Fibroblast of lung (primary cell): ENCODE measurements around the gene IPO5. TPM values are rescaled to one million over a fixed set of nuclear protein-coding genes. Genes with fewer than 3 reads are reported as not detected.
"Not testable (repeated sequence)": the region's sequence is repeated elsewhere in the genome, so short reads cannot be mapped to it uniquely, and the experiment has no call there.

Experiments used
- DNase-seq, 2 donors: peaks; one replicate each; pipeline versions ENCODE4 v3.0.0 to v3.0.0-alpha.2; 2010; ENCODE audit warnings: low read depth in 2 of 2
- H2AFZ ChIP-seq: 2 replicates; pipeline ENCODE4 v1.5.1; 2012; ENCODE audit warnings: low read length, control low read depth, inconsistent platforms
- H3K27ac ChIP-seq: 2 replicates; pipeline ENCODE4 v1.5.1; 2011; ENCODE audit warnings: low read length, control low read depth; ENCODE audit not compliant: insufficient read depth
- H3K27me3 ChIP-seq: 2 replicates; pipeline ENCODE4 v1.5.1; 2011; ENCODE audit warnings: mild to moderate bottlenecking, low read length; ENCODE audit not compliant: control insufficient read depth, insufficient read depth
- H3K36me3 ChIP-seq: 2 replicates; pipeline ENCODE4 v1.5.1; 2011; ENCODE audit warnings: low read length; ENCODE audit not compliant: control insufficient read depth, insufficient read depth
- H3K4me1 ChIP-seq: 2 replicates; pipeline ENCODE4 v1.5.1; 2011; ENCODE audit warnings: low read length; ENCODE audit not compliant: control insufficient read depth, insufficient read depth; ENCODE audit errors: extremely low read depth
- H3K4me2 ChIP-seq: 2 replicates; pipeline ENCODE4 v1.5.1; 2011; ENCODE audit warnings: low read length, control low read depth; ENCODE audit not compliant: insufficient read depth; ENCODE audit errors: extremely low read depth
- H3K4me3 ChIP-seq, 4 experiments: fragments of 200-600 bp in 1 of 4; sonication (generic) in 1 of 4; replicated peaks in 1 of 4; 2 replicates each; pipeline ENCODE4 v1.5.1; 2011 to 2016; ENCODE audit warnings: low read length in 4 of 4, low read depth in 3 of 4, mild to moderate bottlenecking in 3 of 4, control low read depth in 2 of 4, inconsistent platforms in 1 of 4, mixed read lengths in 1 of 4; ENCODE audit not compliant: insufficient read depth in 1 of 4; ENCODE audit errors: control extremely low read depth in 1 of 4
- H3K79me2 ChIP-seq: 2 replicates; pipeline ENCODE4 v1.5.1; 2012; ENCODE audit warnings: mild to moderate bottlenecking, low read length, inconsistent platforms; ENCODE audit not compliant: control insufficient read depth, insufficient read depth
- H3K9ac ChIP-seq: 2 replicates; pipeline ENCODE4 v1.5.1; 2011; ENCODE audit warnings: mild to moderate bottlenecking, low read length, control low read depth; ENCODE audit not compliant: insufficient read depth
- H3K9me3 ChIP-seq: 2 replicates; pipeline ENCODE4 v1.5.1; 2012; ENCODE audit warnings: low read depth, low read length; ENCODE audit not compliant: control insufficient read depth, insufficient read depth
- H4K20me1 ChIP-seq: 2 replicates; pipeline ENCODE4 v1.5.1; 2011; ENCODE audit warnings: low read length; ENCODE audit not compliant: control insufficient read depth, insufficient read depth; ENCODE audit errors: extremely low read depth
- EZH2 ChIP-seq: IDR thresholded peaks from 2 replicates; pipeline ENCODE4 v1.5.1; 2012; ENCODE audit warnings: low read length, control low read depth, mild to moderate bottlenecking; ENCODE audit errors: missing control alignments
- polyA plus RNA-seq, 2 donors: library from polyadenylated mRNA; depleted of rRNA in 1 of 2; stranded (reverse) in 1 of 2; unstranded in 1 of 2; fragments of >200 nt; gene quantifications; 2 replicates each; pipeline ENCODE4 v1.2.1, GENCODE V29; 2011 to 2012; ENCODE audit warnings: missing spikeins in 1 of 2
- total RNA-seq: library from RNA; depleted of rRNA; stranded (reverse); fragments of >200 nt; gene quantifications from 2 replicates; pipeline ENCODE4 v1.2.1, GENCODE V29; 2014
- TF ChIP-seq, protein P1 (sequence below), 2 donors: IDR thresholded peaks in 1 of 2; conservative IDR thresholded peaks in 1 of 2; 1 replicate in 1 of 2; 2 replicates in 1 of 2; pipeline ENCODE4 v1.5.1; 2011 to 2012; ENCODE audit warnings: low read length in 2 of 2, control low read depth in 1 of 2, inconsistent platforms in 1 of 2, low read depth in 1 of 2, mild to moderate bottlenecking in 1 of 2

The IPO5 gene
- total and polyA plus RNA-seq, 2 donors (not counting 1 experiment from before 2014, with no cell fraction given) = 152 to 240 TPM

DNA sequence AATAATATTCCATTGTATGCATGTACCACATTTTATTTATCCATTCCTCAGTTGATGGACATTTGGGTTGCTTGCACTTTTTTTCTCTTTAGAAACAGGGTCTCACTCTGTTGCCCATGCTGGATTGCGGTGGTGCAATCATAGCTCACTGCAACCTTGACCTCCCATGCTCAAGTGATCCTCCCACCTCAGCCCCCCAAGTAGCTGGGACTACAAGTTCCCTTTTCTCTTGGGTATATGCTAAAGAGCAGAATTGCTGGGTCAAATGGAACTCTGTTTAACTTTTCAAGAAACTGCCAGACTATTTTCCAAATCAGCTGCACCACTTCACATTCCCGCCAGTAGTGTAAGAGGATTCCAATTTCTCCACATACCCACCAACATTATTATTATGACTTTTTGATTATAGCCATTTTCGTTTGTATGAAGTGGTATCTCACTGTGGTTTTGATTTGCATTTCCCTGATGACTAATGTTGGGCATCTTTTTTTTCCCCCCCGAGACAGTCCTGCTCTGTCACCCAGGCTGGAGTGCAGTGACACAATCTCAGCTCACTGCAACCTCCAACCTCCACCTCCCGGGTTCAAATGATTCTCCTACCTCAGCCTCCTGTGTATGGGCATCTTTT is 7.6 kb upstream of the IPO5 start:
- Histone ChIP-seq H3K4me1 (peaks cover 6% of the 10 kb centered on the region), H3K9me3 (no peaks in the 10 kb centered on the region), H3K36me3 (no peaks in the 10 kb centered on the region), H3K4me3 (no peak overlapping the region), H3K4me2 (no peak overlapping the region), H3K79me2 (no peaks in the 10 kb centered on the region), H3K27me3 (no peaks in the 10 kb centered on the region), H3K9ac (no peak overlapping the region), H3K27ac (no peak overlapping the region), H4K20me1 (no peaks in the 10 kb centered on the region), H2AFZ (no peak overlapping the region)
- no peak for TF ChIP-seq EZH2
- TF ChIP-seq, protein P1, sequence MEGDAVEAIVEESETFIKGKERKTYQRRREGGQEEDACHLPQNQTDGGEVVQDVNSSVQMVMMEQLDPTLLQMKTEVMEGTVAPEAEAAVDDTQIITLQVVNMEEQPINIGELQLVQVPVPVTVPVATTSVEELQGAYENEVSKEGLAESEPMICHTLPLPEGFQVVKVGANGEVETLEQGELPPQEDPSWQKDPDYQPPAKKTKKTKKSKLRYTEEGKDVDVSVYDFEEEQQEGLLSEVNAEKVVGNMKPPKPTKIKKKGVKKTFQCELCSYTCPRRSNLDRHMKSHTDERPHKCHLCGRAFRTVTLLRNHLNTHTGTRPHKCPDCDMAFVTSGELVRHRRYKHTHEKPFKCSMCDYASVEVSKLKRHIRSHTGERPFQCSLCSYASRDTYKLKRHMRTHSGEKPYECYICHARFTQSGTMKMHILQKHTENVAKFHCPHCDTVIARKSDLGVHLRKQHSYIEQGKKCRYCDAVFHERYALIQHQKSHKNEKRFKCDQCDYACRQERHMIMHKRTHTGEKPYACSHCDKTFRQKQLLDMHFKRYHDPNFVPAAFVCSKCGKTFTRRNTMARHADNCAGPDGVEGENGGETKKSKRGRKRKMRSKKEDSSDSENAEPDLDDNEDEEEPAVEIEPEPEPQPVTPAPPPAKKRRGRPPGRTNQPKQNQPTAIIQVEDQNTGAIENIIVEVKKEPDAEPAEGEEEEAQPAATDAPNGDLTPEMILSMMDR (conservative IDR thresholded peaks at IDR 0.05 in 1 of 2, IDR thresholded peaks at IDR 0.05 in 1 of 2; ENCODE audit: low read depth in 1 of 2, low read length in 2 of 2) = no peak
- peak in 1 of 2 donors; percentile 59 for DNase-seq

DNA sequence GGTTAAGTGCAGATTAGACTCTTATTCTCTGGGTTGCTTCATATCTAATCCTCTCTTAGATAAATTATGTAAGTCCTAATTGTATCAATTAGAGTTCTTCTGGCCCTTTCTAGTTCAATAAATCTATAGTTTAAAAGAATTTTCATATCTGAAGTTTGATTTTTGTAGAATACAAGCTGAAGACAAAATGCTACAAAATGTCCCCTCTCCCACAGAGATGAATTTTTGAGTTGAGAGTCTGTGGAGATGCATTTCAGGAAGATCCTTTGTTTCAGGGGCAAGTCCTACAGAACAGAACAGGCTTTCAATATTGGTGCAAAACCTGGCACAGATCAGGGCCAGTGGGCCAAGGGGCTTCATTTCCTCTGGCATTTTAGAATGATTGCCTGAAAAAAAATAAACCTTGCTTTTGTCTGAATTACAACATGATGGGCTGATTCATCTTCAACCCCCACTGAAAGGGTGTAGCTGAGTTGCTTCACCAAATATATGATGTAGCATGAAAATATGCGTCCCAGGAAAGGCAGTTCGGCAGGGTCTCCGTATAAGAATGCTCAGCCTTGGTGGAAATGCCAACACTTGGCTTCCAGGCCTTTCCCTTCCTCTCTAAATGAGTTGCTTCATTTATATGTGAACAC is 6.4 kb upstream of the IPO5 start:
- no peak overlapping the region for H2AFZ ChIP-seq
- peaks cover 8% of the 10 kb centered on the region for H3K4me1 ChIP-seq
- TF ChIP-seq EZH2 = no peak
- TF ChIP-seq, protein P1 (conservative IDR thresholded peaks at IDR 0.05 in 1 of 2, IDR thresholded peaks at IDR 0.05 in 1 of 2; ENCODE audit: low read depth in 1 of 2, low read length in 2 of 2) = no peak
- H3K9ac ChIP-seq = no peak overlapping the region
- no peaks in the 10 kb centered on the region for H4K20me1 ChIP-seq
- H3K4me3 ChIP-seq = no peak overlapping the region
- H3K27me3 ChIP-seq = no peaks in the 10 kb centered on the region
- no peaks in the 10 kb centered on the region for H3K36me3 ChIP-seq
- H3K9me3 ChIP-seq = no peaks in the 10 kb centered on the region
- H3K79me2 ChIP-seq = no peaks in the 10 kb centered on the region
- H3K4me2 ChIP-seq = no peak overlapping the region
- peak; percentile 89 to 94 for DNase-seq
- H3K27ac ChIP-seq = peak overlapping the region; percentile 53

DNA sequence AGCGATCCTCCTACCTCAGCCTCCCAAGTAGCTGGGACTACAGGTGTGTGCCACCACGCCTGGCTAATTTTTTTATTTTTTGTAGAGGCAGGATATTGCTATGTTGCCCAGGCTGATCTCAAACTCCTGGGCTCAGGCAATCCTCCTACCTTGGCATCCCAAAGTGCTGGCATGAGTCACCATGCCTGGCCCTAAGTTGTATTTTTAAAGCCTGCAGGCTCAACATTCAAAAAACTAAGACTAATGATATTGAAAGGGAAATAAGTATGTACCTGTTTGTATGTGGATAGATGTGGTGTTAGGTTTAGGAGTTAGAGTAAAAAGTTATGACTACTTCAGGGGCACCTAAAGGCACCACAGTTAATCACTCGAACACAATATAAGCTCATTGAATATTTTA is 5.4 kb upstream of the IPO5 start:
- no peak overlapping the region for H3K4me2 ChIP-seq
- no peaks in the 10 kb centered on the region for H3K79me2 ChIP-seq
- H3K36me3 ChIP-seq = no peaks in the 10 kb centered on the region
- peak in 1 of 2 donors; percentile 42 for DNase-seq
- H3K4me1 ChIP-seq = peaks cover 8% of the 10 kb centered on the region
- H4K20me1 ChIP-seq = no peaks in the 10 kb centered on the region
- no peaks in the 10 kb centered on the region for H3K27me3 ChIP-seq
- H3K27ac ChIP-seq = no peak overlapping the region
- H3K9ac ChIP-seq = no peak overlapping the region
- no peak overlapping the region for H3K4me3 ChIP-seq
- H2AFZ ChIP-seq = no peak overlapping the region
- TF ChIP-seq, protein P1 (conservative IDR thresholded peaks at IDR 0.05 in 1 of 2, IDR thresholded peaks at IDR 0.05 in 1 of 2; ENCODE audit: low read depth in 1 of 2, low read length in 2 of 2) = no peak
- TF ChIP-seq EZH2 = no peak
- no peaks in the 10 kb centered on the region for H3K9me3 ChIP-seq

DNA sequence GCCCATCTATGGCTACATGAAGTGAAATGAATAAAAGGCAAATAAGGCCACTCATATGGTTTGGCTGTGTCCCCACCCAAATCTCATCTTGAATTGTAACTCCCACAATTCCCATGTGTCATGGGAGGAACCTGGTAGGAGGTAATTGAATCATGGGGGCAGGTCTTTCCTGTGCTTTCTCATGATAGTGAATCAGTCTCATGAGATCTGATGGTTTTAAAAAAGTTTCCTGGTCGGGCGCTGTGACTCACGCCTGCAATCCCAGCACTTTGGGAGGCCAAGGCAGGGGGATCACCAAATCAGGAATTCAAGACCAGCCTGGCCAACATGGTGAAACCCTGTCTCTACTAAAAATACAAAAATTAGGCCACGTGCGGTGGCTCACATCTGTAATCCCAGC is 4.2 kb upstream of the IPO5 start:
- H3K4me2 ChIP-seq, H3K9me3 ChIP-seq, H3K27me3 ChIP-seq, H3K4me1 ChIP-seq, H3K4me3 ChIP-seq, H3K36me3 ChIP-seq, H3K9ac ChIP-seq, H3K79me2 ChIP-seq, H3K27ac ChIP-seq, H4K20me1 ChIP-seq, H2AFZ ChIP-seq: not testable (repeated sequence)
- DNase-seq = peak in 1 of 2 donors; percentile 49
